B cell (primary cell): ENCODE results near the gene KRTAP10-12. TPM values are rescaled to one million over a fixed set of nuclear protein-coding genes. Genes with fewer than 3 reads are reported as not detected.

Experiments
- ATAC-seq: fragments of 200-7000 bp; cut with Tn5 transposase; one replicate; pipeline ENCODE4 v1.10.0; 2021; ENCODE audit warnings: low read depth, mild to moderate bottlenecking, moderate number of reproducible peaks, moderate library complexity
- CTCF ChIA-PET: fragments of 350-600 bp; sonication (Branson Sonifier 250); formaldehyde crosslinking; loops from one replicate; lab custom pipeline; 2021; ENCODE audit warnings: antibody characterized with exemption, inconsistent platforms; lab: Charles Lee
- POLR2A ChIA-PET: fragments of 350-600 bp; sonication (Branson Sonifier 250); formaldehyde crosslinking; loops from one replicate; lab custom pipeline; 2021; ENCODE audit warnings: antibody characterized with exemption; lab: Charles Lee
- DNase-seq: peaks from one replicate; pipeline ENCODE4 v3.0.0; 2013
- H2AFZ ChIP-seq: 2 replicates; pipeline ENCODE4 v1.6.1; 2012; ENCODE audit warnings: mild to moderate bottlenecking, low read depth, low read length; ENCODE audit not compliant: insufficient read depth, poor library complexity, severe bottlenecking
- H3K27ac ChIP-seq, 2 donors: 1 replicate in 1 of 2; 2 replicates in 1 of 2; pipeline ENCODE4 v1.5.1; 2012 to 2013; ENCODE audit warnings: low read length in 2 of 2, mild to moderate bottlenecking in 2 of 2, moderate library complexity in 1 of 2
- H3K27me3 ChIP-seq, 4 experiments: fragments of 200-600 bp in 1 of 4; sonication (generic) in 1 of 4; replicated peaks in 1 of 4; 1 replicate in 2 of 4; 2 replicates in 2 of 4; pipeline versions ENCODE4 v1.6.1 to v1.7.0; 2013 to 2016; ENCODE audit warnings: low read length in 3 of 4, mild to moderate bottlenecking in 2 of 4, mixed read lengths in 1 of 4, moderate library complexity in 1 of 4; ENCODE audit not compliant: insufficient read depth in 4 of 4, control insufficient read depth in 3 of 4; ENCODE audit errors: control extremely low read depth in 1 of 4
- H3K36me3 ChIP-seq, 2 experiments: replicated peaks in 1 of 2; 1 replicate in 1 of 2; 2 replicates in 1 of 2; pipeline versions ENCODE4 v1.6.1 to v1.7.1; 2013; ENCODE audit warnings: low read length in 1 of 2; ENCODE audit not compliant: insufficient read depth in 2 of 2, control insufficient read depth in 1 of 2; ENCODE audit errors: control extremely low read depth in 1 of 2, extremely low read depth in 1 of 2
- H3K4me1 ChIP-seq, 2 donors: fragments of 200-600 bp in 1 of 2; sonication (generic) in 1 of 2; 1 replicate in 1 of 2; 2 replicates in 1 of 2; pipeline versions ENCODE4 v1.5.1 to v1.6.1; 2013 to 2017; ENCODE audit warnings: low read length in 2 of 2; ENCODE audit not compliant: control insufficient read depth in 2 of 2, insufficient read depth in 2 of 2
- H3K4me2 ChIP-seq: replicated peaks from 2 replicates; pipeline ENCODE3; 2012; ENCODE audit warnings: mild to moderate bottlenecking, low read depth, low read length; ENCODE audit not compliant: poor library complexity, severe bottlenecking
- H3K4me3 ChIP-seq, 5 experiments: fragments of 200-600 bp in 1 of 5; sonication (generic) in 1 of 5; 1 replicate in 3 of 5; 2 replicates in 2 of 5; pipeline versions ENCODE4 v1.5.1 to v1.7.0; 2011 to 2016; ENCODE audit warnings: low read length in 4 of 5, mild to moderate bottlenecking in 4 of 5, low read depth in 2 of 5, control low read depth in 1 of 5, moderate library complexity in 1 of 5; ENCODE audit not compliant: insufficient read depth in 1 of 5; ENCODE audit errors: control extremely low read depth in 1 of 5, extremely low read depth in 1 of 5
- H3K79me2 ChIP-seq: fragments of 200-600 bp; sonication (generic); one replicate; pipeline ENCODE4 v1.6.0; 2016; ENCODE audit warnings: low read length; ENCODE audit not compliant: control insufficient read depth, insufficient read depth
- H3K9ac ChIP-seq: fragments of 200-600 bp; sonication (generic); 2 replicates; pipeline ENCODE4 v1.6.1; 2017; ENCODE audit warnings: mild to moderate bottlenecking, low read length, moderate library complexity
- H3K9me3 ChIP-seq, 3 donors: one replicate each; pipeline versions ENCODE4 v1.6.1 to v1.7.1; 2013; ENCODE audit warnings: low read length in 2 of 3; ENCODE audit not compliant: control insufficient read depth in 2 of 3, insufficient read depth in 1 of 3; ENCODE audit errors: control extremely low read depth in 1 of 3
- H4K20me1 ChIP-seq: 2 replicates; pipeline ENCODE4 v1.6.0; 2012; ENCODE audit warnings: mild to moderate bottlenecking, low read length; ENCODE audit not compliant: insufficient read depth, control insufficient read depth, poor library complexity, severe bottlenecking
- H3K27ac Mint-ChIP-seq: one replicate; pipeline ENCODE4 v1.8.0; 2021; ENCODE audit warnings: mixed read lengths
- H3K27me3 Mint-ChIP-seq: one replicate; pipeline ENCODE4 v1.8.0; 2021; ENCODE audit warnings: mixed read lengths
- H3K4me1 Mint-ChIP-seq: one replicate; pipeline ENCODE4 v1.8.0; 2021; ENCODE audit warnings: mixed read lengths
- H3K4me3 Mint-ChIP-seq: one replicate; pipeline ENCODE4 v1.8.0; 2021; ENCODE audit warnings: mixed read lengths
- H3K9me3 Mint-ChIP-seq: one replicate; pipeline ENCODE4 v1.8.0; 2022; ENCODE audit warnings: mixed read lengths; ENCODE audit not compliant: insufficient read depth
- CTCF ChIP-seq: fragments of 200-600 bp; IDR thresholded peaks from one replicate; pipeline ENCODE4 v1.8.0; 2022; ENCODE audit warnings: antibody characterized with exemption, mild to moderate bottlenecking
- EZH2 ChIP-seq: IDR thresholded peaks from 2 replicates; pipeline ENCODE4 v1.6.1; 2012; ENCODE audit warnings: borderline replicate concordance, low read depth, mild to moderate bottlenecking, moderate library complexity, low read length; ENCODE audit not compliant: insufficient read depth, poor library complexity, severe bottlenecking
- WGBS: methylation state at CpG from one replicate; pipeline ENCODE4 v1.1.5; 2013; ENCODE audit warnings: missing lambda C conversion rate; ENCODE audit not compliant: insufficient coverage; 5-methylcytosine and 5-hydroxymethylcytosine counted together
- intact Hi-C: fragments of 100-400 bp; cut with micrococcal nuclease; formaldehyde crosslinking; loops from one replicate; pipeline ENCODE4 v1.10.0; 2022
- polyA plus RNA-seq: library from polyadenylated mRNA; depleted of rRNA; stranded (reverse); fragments of >200 nt; gene quantifications from 2 replicates; pipeline ENCODE4 v1.2.3, GENCODE V29; 2012
- total RNA-seq, 2 donors: library from RNA; stranded (reverse); fragments of 120-200 nt in 1 of 2; gene quantifications; 1 replicate in 1 of 2; 2 replicates in 1 of 2; pipeline versions ENCODE4 v1.2.3 to v1.2.4, GENCODE V29; 2013 to 2022

Gene KRTAP10-12
- total and polyA plus RNA-seq, 2 donors (not counting 1 experiment from before 2014, with no cell fraction given) = not detected

- H3K9ac ChIP-seq = no peak overlapping the region
- no peaks in the 10 kb centered on the region for H4K20me1 ChIP-seq
- Mint-ChIP-seq H3K27ac (no peak overlapping the region), H3K4me3 (no peak overlapping the region), H3K27me3 (peaks cover 82% of the 10 kb centered on the region), H3K9me3 (peaks cover 3% of the 10 kb centered on the region), H3K4me1 (peaks cover 10% of the 10 kb centered on the region)
- peaks cover 0 to 8% (median 0%) of the 10 kb centered on the region in 3 donors for H3K9me3 ChIP-seq
- H3K27me3 ChIP-seq = peaks cover 0 to 32% (median 18%) of the 10 kb centered on the region in 4 experiments
- peaks cover 4 to 7% of the 10 kb centered on the region in 2 donors for H3K4me1 ChIP-seq
- WGBS = 52% methylated on average over 5 of the region's 6 CpGs
- ATAC-seq (no peak), DNase-seq (no peak)
- CTCF ChIA-PET = no interaction called here
- no peak overlapping the region for H3K27ac ChIP-seq
- intact Hi-C loops = no loop called here
- no peak overlapping the region for H3K4me3 ChIP-seq
- POLR2A ChIA-PET = no interaction called here
- TF ChIP-seq CTCF = no peak
- no peak for TF ChIP-seq EZH2
- no peak overlapping the region for H3K4me2 ChIP-seq
- no peaks in the 10 kb centered on the region for H3K79me2 ChIP-seq
- H3K36me3 ChIP-seq = no peaks in the 10 kb centered on the region
- no peak overlapping the region for H2AFZ ChIP-seq
Measured at GRCh38 chr21:44718571-44718970, 21.6 kb downstream of the KRTAP10-12 start.

- Histone ChIP-seq H3K27me3 (peaks cover 0 to 36% (median 19%) of the 10 kb centered on the region in 4 experiments), H3K79me2 (no peaks in the 10 kb centered on the region), H2AFZ (no peak overlapping the region), H3K4me3 (no peak overlapping the region), H3K27ac (no peak overlapping the region), H3K9ac (no peak overlapping the region), H3K4me1 (peaks cover 11 to 12% of the 10 kb centered on the region in 2 donors), H3K36me3 (no peaks in the 10 kb centered on the region), H3K4me2 (no peak overlapping the region), H3K9me3 (peaks cover 0 to 9% (median 0%) of the 10 kb centered on the region in 3 donors), H4K20me1 (no peaks in the 10 kb centered on the region)
- Mint-ChIP-seq H3K27ac (no peak overlapping the region), H3K4me1 (peaks cover 6% of the 10 kb centered on the region), H3K4me3 (no peak overlapping the region), H3K9me3 (peaks cover 3% of the 10 kb centered on the region), H3K27me3 (peaks cover 77% of the 10 kb centered on the region)
- CTCF ChIA-PET = interaction anchor here (0.8 kb wide), 1 partner anchor 38 kb away, joined by 3 read pairs; no protein-coding TSS in a partner anchor
- TF ChIP-seq EZH2 (no peak), CTCF (no peak)
- WGBS = 80% methylated on average over 1 of the region's 2 CpGs
- intact Hi-C loops = no loop called here
- POLR2A ChIA-PET = no interaction called here
- no peak for ATAC-seq
- no peak for DNase-seq
Measured at GRCh38 chr21:44720170-44720569, 23.2 kb downstream of the KRTAP10-12 start.
